Smooth muscle cell (in vitro differentiated cells): Measurements from ENCODE around the gene ADIPOR2. TPM values are rescaled to one million over a fixed set of nuclear protein-coding genes. Genes with fewer than 3 reads are reported as not detected.

ENCODE experiments used
- DNase-seq: peaks from one replicate; lab custom pipeline; 2025; ENCODE audit not compliant: unreplicated experiment; lab: John Stamatoyannopoulos, UW
- H2AFZ ChIP-seq: fragments of 200-600 bp; sonication (generic); 2 replicates; pipeline ENCODE4 v1.6.0; 2016; ENCODE audit warnings: antibody characterized with exemption, low read depth, mild to moderate bottlenecking
- H3F3A ChIP-seq: fragments of 200-600 bp; sonication (generic); 2 replicates; pipeline ENCODE4 v1.6.0; 2017; ENCODE audit warnings: antibody characterized with exemption, low read depth
- H3K27ac ChIP-seq: fragments of 200-600 bp; sonication (generic); 2 replicates; pipeline ENCODE4 v1.5.1; 2016; ENCODE audit warnings: low read depth, mild to moderate bottlenecking
- H3K27me3 ChIP-seq: fragments of 200-600 bp; sonication (generic); 2 replicates; pipeline ENCODE4 v1.6.1; 2016; ENCODE audit warnings: low read depth, mild to moderate bottlenecking
- H3K36me3 ChIP-seq: fragments of 200-600 bp; sonication (generic); 2 replicates; pipeline ENCODE4 v1.5.1; 2016; ENCODE audit warnings: low read depth
- H3K4me1 ChIP-seq: fragments of 200-600 bp; sonication (generic); 2 replicates; pipeline ENCODE4 v1.5.1; 2016; ENCODE audit warnings: low read depth
- H3K4me2 ChIP-seq: fragments of 200-600 bp; sonication (generic); 2 replicates; pipeline ENCODE4 v1.6.0; 2016; ENCODE audit warnings: mild to moderate bottlenecking
- H3K4me3 ChIP-seq: fragments of 200-600 bp; sonication (generic); 2 replicates; pipeline ENCODE4 v1.5.1; 2016; ENCODE audit warnings: mild to moderate bottlenecking
- H3K79me2 ChIP-seq: fragments of 200-600 bp; sonication (generic); 2 replicates; pipeline ENCODE4 v1.6.0; 2016; ENCODE audit warnings: low read depth, mild to moderate bottlenecking
- H3K9ac ChIP-seq: fragments of 200-600 bp; sonication (generic); 2 replicates; pipeline ENCODE4 v1.6.0; 2016; ENCODE audit warnings: low read depth
- H3K9me3 ChIP-seq: fragments of 200-600 bp; sonication (generic); replicated peaks from 2 replicates; pipeline ENCODE4 v1.5.1; 2016; ENCODE audit warnings: low read depth
- H4K20me1 ChIP-seq: fragments of 200-600 bp; sonication (generic); 2 replicates; pipeline ENCODE4 v1.6.0; 2016; ENCODE audit warnings: low read depth
- CTCF ChIP-seq: fragments of 200-600 bp; sonication (generic); IDR thresholded peaks from 2 replicates; pipeline ENCODE4 v1.5.1; 2017; ENCODE audit warnings: borderline replicate concordance, mild to moderate bottlenecking, antibody characterized with exemption; ENCODE audit not compliant: insufficient read depth, poor library complexity, severe bottlenecking
- WGBS: methylation state at CpG from one replicate; pipeline ENCODE4 v1.1.7; 2016; ENCODE audit warnings: low lambda C conversion rate; 5-methylcytosine and 5-hydroxymethylcytosine counted together
- polyA plus RNA-seq: library from polyadenylated mRNA; unstranded; fragments of >200 nt; fragmentation: Nextera tagmentation; extraction: Ambion mirVana; gene quantifications from 2 replicates; pipeline ENCODE4 v1.2.1, GENCODE V29; 2016
- total RNA-seq: library from RNA; depleted of rRNA; stranded (reverse); fragments of >200 nt; gene quantifications from 2 replicates; pipeline ENCODE4 v1.2.3, GENCODE V29; 2014

ADIPOR2 gene
- total and polyA plus RNA-seq, 2 experiments from 2014 or later, result 7.0 to 34.1 TPM

GRCh38 chr12:1737652-1738286, 46.9 kb downstream of the ADIPOR2 start:
- Histone ChIP-seq H2AFZ (no peak overlapping the region), H3K4me2 (no peak overlapping the region), H3K4me3 (no peak overlapping the region), H3K36me3 (no peaks in the 10 kb centered on the region), H3K4me1 (peaks cover 4% of the 10 kb centered on the region), H3K27me3 (no peaks in the 10 kb centered on the region), H4K20me1 (peaks cover 86% of the 10 kb centered on the region), H3K9me3 (no peaks in the 10 kb centered on the region), H3F3A (peaks cover 2% of the 10 kb centered on the region), H3K27ac (no peak overlapping the region), H3K9ac (no peak overlapping the region), H3K79me2 (peaks cover 79% of the 10 kb centered on the region)
- TF ChIP-seq CTCF, result no peak
- no peak for DNase-seq
- 96% methylated on average over 6 of the region's 6 CpGs for WGBS

GRCh38 chr12:1738446-1738845, 47.6 kb downstream of the ADIPOR2 start:
- Histone ChIP-seq H3K36me3 (no peaks in the 10 kb centered on the region), H3K27me3 (no peaks in the 10 kb centered on the region), H3K79me2 (peaks cover 77% of the 10 kb centered on the region), H3K9ac (no peak overlapping the region), H4K20me1 (peaks cover 85% of the 10 kb centered on the region), H3K9me3 (no peaks in the 10 kb centered on the region), H2AFZ (no peak overlapping the region), H3K4me1 (peaks cover 4% of the 10 kb centered on the region), H3K4me3 (no peak overlapping the region), H3K27ac (no peak overlapping the region), H3K4me2 (no peak overlapping the region), H3F3A (peaks cover 2% of the 10 kb centered on the region)
- no peak for DNase-seq
- TF ChIP-seq CTCF, result no peak

GRCh38 chr12:1739368-1739767, 48.5 kb downstream of the ADIPOR2 start:
- H3K27me3 ChIP-seq, result no peaks in the 10 kb centered on the region
- no peaks in the 10 kb centered on the region for H3K9me3 ChIP-seq
- H3K36me3 ChIP-seq, result no peaks in the 10 kb centered on the region
- no peak for DNase-seq
- H3K79me2 ChIP-seq, result peaks cover 79% of the 10 kb centered on the region
- no peak overlapping the region for H3K9ac ChIP-seq
- H3K4me3 ChIP-seq, result no peak overlapping the region
- no peak overlapping the region for H3K4me2 ChIP-seq
- H3K4me1 ChIP-seq, result peaks cover 4% of the 10 kb centered on the region
- no peak overlapping the region for H3K27ac ChIP-seq
- TF ChIP-seq CTCF, result no peak
- H2AFZ ChIP-seq, result no peak overlapping the region
- 98% methylated on average over 1 of the region's 1 CpG for WGBS
- H4K20me1 ChIP-seq, result peaks cover 85% of the 10 kb centered on the region
- H3F3A ChIP-seq, result peaks cover 2% of the 10 kb centered on the region
